Kidney capillary endothelial cell (primary cell): Measurements from ENCODE around the gene TOP3A.
A peak's percentile ranks its signal among the peaks of the same experiment; 100 is the strongest.
"Not testable (repeated sequence)": the region's sequence is repeated elsewhere in the genome, so short reads cannot be mapped to it uniquely, and the experiment has no call there.

Source experiments
- DNase-seq: peaks from one replicate; pipeline ENCODE4 v3.0.0-alpha.2; 2018; ENCODE audit warnings: low spot score

Gene TOP3A

DNA sequence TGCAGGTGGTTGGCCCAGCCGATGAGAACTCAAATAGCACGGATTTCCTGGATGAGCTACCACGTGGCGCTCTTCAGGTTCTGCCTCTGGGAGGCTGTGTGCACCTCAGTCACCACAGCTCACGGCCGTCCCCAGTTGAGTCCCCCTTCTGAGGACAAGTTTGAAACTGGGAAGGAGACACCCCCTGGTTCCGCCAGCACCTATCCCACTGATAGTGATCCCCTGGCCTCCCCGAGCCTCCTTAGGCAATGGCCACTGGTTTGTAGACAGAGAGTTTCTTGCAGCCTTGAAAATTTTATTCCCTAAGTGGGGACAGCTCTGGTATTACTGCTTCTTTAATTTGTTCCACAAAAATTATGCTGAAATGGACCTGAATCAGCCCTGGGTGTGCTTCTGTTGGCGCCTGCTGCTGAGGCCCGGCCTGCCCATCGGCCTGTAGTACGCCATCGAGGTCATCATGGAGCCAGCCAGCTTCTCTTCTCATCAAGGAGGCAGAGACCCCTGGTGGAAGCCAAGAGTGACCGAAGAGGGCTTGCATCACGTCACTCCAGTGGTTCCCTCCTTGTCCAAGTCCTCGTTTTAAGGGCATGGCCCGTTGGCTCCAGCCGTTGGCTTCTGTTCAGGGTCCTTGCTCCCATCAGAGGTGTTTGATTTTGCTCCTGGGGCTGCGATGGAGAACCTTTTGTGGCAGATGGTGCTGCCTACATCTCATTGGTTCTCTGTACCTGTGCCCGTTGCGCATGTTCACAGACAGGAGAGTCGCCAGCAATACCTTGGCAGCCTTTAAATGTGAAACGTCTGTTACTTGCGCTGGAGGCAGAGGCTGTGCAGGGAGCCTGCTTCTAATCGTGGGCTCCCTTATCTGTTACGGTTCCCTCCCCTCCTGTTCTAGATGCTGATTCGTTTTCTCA lies 9.6 kb upstream of the TOP3A start:
- no peak for DNase-seq

- DNase-seq, result no peak
Measured at GRCh38 chr17:18323507-18324139, 8.8 kb upstream of the TOP3A start.

- no peak for DNase-seq
Measured at GRCh38 chr17:18323007-18323406, 8.2 kb upstream of the TOP3A start.

DNA sequence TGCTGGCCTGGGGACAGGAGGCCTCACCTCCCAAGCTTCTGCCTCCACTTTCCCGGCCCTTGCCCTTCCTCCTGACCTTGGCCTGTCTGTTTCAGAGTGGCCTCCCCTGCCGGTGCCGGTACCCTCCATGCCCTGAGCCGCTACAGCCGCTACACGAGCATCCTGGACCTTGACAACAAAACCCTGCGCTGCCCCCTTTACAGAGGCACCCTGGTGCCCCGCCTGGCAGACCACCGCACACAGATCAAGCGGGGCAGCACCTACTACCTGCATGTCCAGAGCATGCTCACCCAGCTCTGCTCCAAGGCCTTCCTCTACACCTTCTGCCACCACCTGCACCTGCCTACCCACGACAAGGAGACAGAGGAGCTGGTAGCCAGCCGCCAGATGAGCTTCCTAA lies 7.7 kb upstream of the TOP3A start:
- no peak for DNase-seq

GRCh38 chr17:18321309-18321708 lies 6.5 kb upstream of the TOP3A start:
- no peak for DNase-seq

DNA sequence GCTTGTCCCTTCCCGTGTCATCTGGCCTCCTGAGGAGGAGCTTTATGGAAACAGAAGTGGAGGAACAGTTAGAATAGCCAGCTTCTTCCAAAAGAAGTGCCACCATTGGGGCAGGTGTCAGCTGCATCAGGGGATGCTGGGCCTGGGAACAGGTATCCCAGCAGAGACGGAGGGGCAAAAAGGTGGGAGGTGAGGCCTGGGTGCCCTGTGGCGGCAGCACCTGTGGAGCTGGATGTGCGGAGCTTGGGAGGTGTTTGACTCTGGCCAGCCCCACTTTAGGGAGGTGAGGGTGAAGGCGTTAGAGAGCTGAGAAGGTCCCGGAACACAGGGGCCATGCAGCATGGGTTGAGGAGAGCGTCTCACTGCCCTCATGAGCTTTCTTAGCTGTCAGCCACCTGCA lies 5.5 kb upstream of the TOP3A start:
- no peak for DNase-seq

DNA sequence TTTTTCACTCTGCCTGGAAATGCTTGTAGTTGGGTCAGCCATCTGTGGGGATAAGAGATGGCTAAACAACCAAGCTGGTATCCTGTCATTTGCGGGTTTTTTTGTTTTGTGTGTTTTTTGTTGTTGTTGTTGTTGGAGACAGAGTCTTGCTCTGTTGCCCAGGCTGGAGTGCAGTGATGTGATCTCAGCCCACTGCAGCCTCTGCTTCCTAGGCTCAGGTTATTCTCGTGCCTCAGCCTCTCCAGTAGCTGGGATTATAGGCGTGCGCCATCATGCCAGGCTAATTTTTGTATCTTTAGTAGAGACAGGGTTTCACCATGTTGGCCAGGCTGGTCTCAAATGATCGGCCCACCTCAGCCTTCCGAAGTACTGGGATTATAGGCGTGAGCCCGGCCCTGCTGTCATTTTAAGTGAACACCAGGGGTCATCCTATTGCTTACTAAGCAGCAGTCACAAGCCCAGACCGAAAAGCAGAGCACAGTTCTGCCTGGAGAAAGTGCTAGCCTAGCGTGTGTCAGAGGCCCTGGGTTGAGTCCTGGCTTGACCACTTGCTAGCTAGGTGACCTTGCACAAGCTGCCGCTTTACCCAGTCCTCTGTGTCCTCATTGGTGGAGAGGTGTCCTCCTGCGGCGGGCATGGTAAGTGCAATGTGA lies 4.9 kb upstream of the TOP3A start:
- DNase-seq, result no peak

DNA sequence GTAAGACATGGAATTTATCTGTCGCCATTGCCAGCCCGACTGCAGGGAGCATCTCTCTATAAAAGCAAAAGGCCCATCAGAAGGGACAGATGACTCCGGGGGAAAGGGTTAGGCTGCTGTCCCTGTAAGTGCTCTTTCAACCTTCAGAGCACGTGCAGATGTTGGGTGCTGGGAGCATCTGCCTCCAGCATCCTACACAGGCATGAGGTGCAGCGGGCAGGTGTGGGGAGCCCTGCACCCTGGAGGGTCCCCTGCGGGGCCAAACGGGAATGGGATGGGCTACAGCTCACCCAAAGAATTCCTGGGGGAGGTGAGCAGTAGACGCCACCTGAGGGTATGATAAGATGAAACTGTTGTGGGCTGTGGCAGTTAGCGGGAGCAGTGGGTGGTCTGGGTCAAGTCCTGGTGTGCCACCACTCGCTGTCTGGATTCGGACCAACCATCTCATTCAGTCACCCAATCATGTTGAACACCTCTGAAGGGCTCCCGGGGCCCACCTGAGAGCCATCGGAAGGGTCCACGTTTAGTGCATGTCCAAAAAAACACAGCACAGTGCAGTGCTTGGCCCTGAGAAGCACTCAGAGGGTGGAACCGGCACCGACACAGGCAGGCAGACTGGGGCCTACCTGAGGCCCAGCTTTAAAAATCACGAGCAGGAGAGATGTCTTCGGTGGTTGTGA lies 4.1 kb upstream of the TOP3A start:
- DNase-seq, result no peak

DNA sequence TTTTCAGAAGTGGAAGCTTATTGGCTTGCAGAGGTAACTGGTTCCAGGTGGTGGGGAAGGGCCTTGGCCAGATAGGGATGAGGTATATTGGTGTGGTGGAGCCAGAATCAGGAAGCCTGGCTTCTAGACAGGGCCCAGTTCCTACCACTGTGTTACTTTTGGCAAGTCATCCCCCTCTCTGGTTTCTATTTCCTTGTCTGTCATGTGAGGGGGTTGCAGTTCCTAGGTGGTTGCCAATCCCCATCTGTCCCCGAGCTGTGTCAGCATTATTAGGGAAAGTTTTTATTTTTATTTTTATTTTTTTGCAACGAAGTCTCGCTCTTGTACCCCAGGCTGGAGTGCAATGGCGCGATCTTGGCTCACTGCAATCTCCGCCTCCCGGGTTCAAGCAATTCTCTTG lies 3.3 kb upstream of the TOP3A start:
- DNase-seq, result no peak

GRCh38 chr17:18315961-18316360 lies 1.2 kb upstream of the TOP3A start:
- no peak for DNase-seq

DNA sequence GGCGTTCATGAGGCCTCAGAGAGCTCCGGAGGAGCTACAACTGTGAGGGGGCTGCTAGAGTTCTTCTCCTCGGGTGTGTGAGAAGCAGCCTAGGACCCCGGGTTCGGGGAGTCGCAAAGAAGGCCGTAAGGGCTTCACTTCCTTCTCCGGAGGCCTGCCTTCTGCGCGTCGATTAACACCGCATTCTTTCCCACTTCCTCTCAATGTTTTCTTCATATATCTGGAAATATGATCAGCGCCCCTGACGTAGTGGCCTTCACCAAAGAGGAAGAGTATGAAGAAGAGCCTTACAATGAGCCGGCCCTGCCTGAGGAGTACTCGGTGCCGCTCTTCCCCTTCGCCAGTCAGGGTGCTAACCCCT lies 748 bp upstream of the TOP3A start:
- DNase-seq, result no peak

DNA sequence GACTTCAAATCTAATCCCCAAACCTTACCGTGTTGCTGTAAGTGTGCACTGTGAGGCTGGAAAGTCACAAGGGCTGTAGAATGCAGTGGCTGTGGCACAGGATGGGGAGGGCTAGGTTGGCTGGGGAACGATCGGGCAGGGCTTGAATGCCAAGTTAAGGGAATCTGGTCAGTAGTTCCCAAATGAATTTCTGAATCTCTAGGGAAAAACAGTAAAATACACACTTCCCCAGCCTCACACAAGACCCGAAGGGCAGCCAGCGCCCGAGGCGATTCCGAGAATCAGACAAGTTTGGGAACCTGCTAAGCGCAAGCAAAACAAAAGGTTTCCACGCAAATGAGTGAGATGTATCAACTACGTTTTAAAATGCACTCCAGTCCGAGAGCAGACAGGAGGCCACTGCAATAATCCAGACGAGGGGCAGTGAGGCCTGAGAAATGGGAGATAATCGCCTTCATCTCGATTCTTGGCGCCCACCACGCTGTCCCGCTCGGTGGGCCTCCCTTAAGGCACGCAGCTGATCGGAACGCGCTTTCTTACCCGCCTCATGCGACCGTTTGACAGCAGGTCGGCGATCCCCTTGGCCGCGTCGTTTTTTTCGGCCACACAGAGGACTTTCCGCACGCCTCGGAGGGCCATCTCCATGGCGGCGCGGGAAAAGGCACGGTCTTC lies 599 bp downstream of the TOP3A start:
- DNase-seq, result peak; percentile 11

DNA sequence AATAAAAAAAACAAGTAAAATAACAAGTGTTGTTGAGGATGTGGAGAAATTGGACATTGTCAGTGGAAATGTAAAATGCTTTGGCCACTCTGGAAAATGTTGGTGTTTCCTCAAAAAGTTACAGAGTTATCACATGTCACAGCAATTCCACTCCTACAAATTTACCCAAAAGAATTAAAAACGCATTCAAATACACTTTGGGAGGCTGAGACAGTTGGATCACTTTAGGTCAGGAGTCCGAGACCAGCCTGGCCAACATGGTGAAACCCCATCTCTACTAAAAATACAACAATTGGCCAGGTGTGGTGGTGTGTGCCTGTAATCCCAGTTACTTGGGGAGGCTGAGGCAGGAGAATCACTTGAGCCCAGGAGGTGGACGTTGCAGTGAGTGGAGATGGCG lies 5.6 kb downstream of the TOP3A start:
- DNase-seq, result no peak

- not testable (repeated sequence) for DNase-seq
Measured at GRCh38 chr17:18303206-18303605, 11.6 kb downstream of the TOP3A start.

- no peak for DNase-seq
Measured at GRCh38 chr17:18300725-18301480, 13.9 kb downstream of the TOP3A start.

DNA sequence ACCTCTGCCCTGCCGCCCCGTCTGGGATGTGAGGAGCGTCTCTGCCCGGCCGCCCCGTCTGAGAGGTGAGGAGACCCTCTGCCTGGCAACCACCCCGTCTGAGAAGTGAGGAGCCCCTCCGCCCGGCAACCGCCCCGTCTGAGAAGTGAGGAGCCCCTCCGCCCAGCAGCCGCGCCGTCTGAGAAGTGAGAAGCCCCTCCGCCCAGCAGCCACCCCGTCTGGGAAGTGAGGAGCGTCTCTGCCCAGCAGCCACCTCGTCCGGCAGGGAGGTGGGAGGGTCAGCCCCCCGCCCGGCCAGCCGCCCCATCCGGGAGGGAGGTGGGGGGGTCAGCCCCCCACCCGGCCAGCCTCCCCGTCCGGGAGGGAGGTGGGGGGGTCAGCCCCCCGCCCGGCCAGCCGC lies 16.7 kb downstream of the TOP3A start:
- DNase-seq, result not testable (repeated sequence)

- no peak for DNase-seq
Measured at GRCh38 chr17:18291718-18292540, 22.9 kb downstream of the TOP3A start.

GRCh38 chr17:18285296-18285695 lies 29.5 kb downstream of the TOP3A start:
- no peak for DNase-seq

DNA sequence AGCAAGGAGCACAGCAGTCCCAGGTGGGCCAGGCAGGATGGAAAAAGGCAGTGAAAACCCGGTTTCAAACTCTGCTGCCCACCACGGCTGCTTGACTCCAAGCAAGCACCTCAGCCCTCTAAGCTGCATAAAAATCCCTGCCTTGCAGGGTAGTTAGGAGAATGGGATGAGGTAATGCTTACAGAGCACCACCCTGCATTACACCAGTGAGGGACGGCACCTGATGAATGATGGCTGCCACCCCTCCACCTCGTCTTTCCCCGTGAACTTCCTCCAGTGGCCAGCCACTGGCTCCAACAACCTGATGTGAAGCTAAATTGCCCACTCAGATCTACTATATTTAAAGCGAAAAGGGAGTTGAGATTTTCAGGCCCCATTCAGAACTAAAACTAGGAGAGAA lies 33.0 kb downstream of the TOP3A start:
- DNase-seq, result no peak

- DNase-seq, result no peak
Measured at GRCh38 chr17:18280766-18281371, 33.9 kb downstream of the TOP3A start.
